HepG2 (cell line): Measurements from ENCODE around the gene AEN. TPM values are rescaled to one million over a fixed set of nuclear protein-coding genes. Genes with fewer than 3 reads are reported as not detected.

Experiments used
- MIER3 ChIP-seq: IDR thresholded peaks from 2 replicates; pipeline ENCODE4 v1.6.1; 2016; ENCODE audit warnings: missing compliant biosample characterization, borderline replicate concordance
- MTA1 ChIP-seq: sonication (generic); formaldehyde crosslinking; IDR thresholded peaks from 2 replicates; pipeline ENCODE4 v1.4.0; 2020; ENCODE audit warnings: missing genetic modification reagents, mild to moderate bottlenecking, borderline replicate concordance
- NFIC ChIP-seq: IDR thresholded peaks from 2 replicates; pipeline ENCODE4 v1.6.1; 2012; ENCODE audit warnings: mild to moderate bottlenecking, low read length, inconsistent platforms
- SOX13 ChIP-seq, 3 experiments: fragments of 450-650 bp in 1 of 3; sonication (generic) in 1 of 3; formaldehyde crosslinking in 1 of 3; IDR thresholded peaks in 2 of 3; conservative IDR thresholded peaks in 1 of 3; 2 replicates each; pipeline versions ENCODE4 v1.5.0 to v1.6.1; 2016 to 2020; ENCODE audit warnings: antibody characterized with exemption in 1 of 3, mild to moderate bottlenecking in 1 of 3, missing compliant biosample characterization in 1 of 3, missing genetic modification reagents in 1 of 3, moderate library complexity in 1 of 3
- ZNF10 ChIP-seq: sonication (generic); formaldehyde crosslinking; IDR thresholded peaks from 2 replicates; pipeline ENCODE4 v1.4.0; 2020; ENCODE audit warnings: mild to moderate bottlenecking, low read depth, missing genetic modification reagents, borderline replicate concordance
- ZNF33B ChIP-seq: sonication (generic); formaldehyde crosslinking; IDR thresholded peaks from 2 replicates; pipeline ENCODE4 v1.5.1; 2020; ENCODE audit warnings: mild to moderate bottlenecking, missing genetic modification reagents
- ZNF501 ChIP-seq: sonication (generic); formaldehyde crosslinking; IDR thresholded peaks from 2 replicates; pipeline ENCODE4 v1.5.1; 2020; ENCODE audit warnings: mild to moderate bottlenecking, moderate library complexity, missing genetic modification reagents
- ZNF570 ChIP-seq: sonication (generic); formaldehyde crosslinking; IDR thresholded peaks from 2 replicates; pipeline ENCODE4 v1.4.0; 2020; ENCODE audit warnings: mild to moderate bottlenecking, missing genetic modification reagents, borderline replicate concordance
- ZNF878 ChIP-seq: sonication (generic); formaldehyde crosslinking; IDR thresholded peaks from 2 replicates; pipeline ENCODE4 v1.8.1; 2023; ENCODE audit warnings: mild to moderate bottlenecking, missing genetic modification reagents, moderate library complexity
- polyA plus RNA-seq, 8 experiments: library from polyadenylated mRNA; depleted of rRNA in 3 of 8; stranded (reverse) in 7 of 8; unstranded in 1 of 8; fragments of >200 nt; fragmentation: Illumina TruSeq in 4 of 8; extraction: Trizol in 4 of 8; gene quantifications; 2 replicates each; pipeline versions ENCODE4 v1.2.1 to v1.2.3, GENCODE V29; 2011 to 2016; ENCODE audit warnings: low read depth in 4 of 8, missing spikeins in 1 of 8, mixed read lengths in 1 of 8; ENCODE audit not compliant: insufficient read depth in 1 of 8
- total RNA-seq, 5 experiments: library from RNA; depleted of rRNA; stranded (reverse); fragments of >200 nt; fragmentation: Illumina TruSeq; extraction: Trizol; gene quantifications; 2 replicates each; pipeline ENCODE4 v1.2.3, GENCODE V29; 2016; ENCODE audit warnings: low read depth in 1 of 5
- TF ChIP-seq, protein P1 (sequence below): sonication (generic); formaldehyde crosslinking; IDR thresholded peaks from 2 replicates; pipeline ENCODE4 v1.8.1; 2023; ENCODE audit warnings: mild to moderate bottlenecking, missing genetic modification reagents
- TF ChIP-seq, protein P2 (sequence below): sonication (generic); formaldehyde crosslinking; IDR thresholded peaks from 2 replicates; pipeline ENCODE4 v1.4.0; 2020; ENCODE audit warnings: missing genetic modification reagents, low read depth, mild to moderate bottlenecking, borderline replicate concordance
- TF ChIP-seq, protein P3 (sequence below): sonication (generic); formaldehyde crosslinking; IDR thresholded peaks from 2 replicates; pipeline ENCODE4 v1.5.0; 2020; ENCODE audit warnings: mild to moderate bottlenecking, missing genetic modification reagents, borderline replicate concordance
- TF ChIP-seq, protein P4 (sequence below): sonication (generic); formaldehyde crosslinking; IDR thresholded peaks from 2 replicates; pipeline ENCODE4 v1.4.0; 2020; ENCODE audit warnings: mild to moderate bottlenecking, missing genetic modification reagents
- TF ChIP-seq, protein P5 (sequence below): sonication (generic); formaldehyde crosslinking; IDR thresholded peaks from 2 replicates; pipeline ENCODE4 v1.4.0; 2020; ENCODE audit warnings: mild to moderate bottlenecking, missing genetic modification reagents

AEN gene
- total and polyA plus RNA-seq, 2 of the 13 experiments (the other 11 are each of a cell fraction or from before 2014, with no cell fraction given), result 51.3 to 118 TPM

DNA sequence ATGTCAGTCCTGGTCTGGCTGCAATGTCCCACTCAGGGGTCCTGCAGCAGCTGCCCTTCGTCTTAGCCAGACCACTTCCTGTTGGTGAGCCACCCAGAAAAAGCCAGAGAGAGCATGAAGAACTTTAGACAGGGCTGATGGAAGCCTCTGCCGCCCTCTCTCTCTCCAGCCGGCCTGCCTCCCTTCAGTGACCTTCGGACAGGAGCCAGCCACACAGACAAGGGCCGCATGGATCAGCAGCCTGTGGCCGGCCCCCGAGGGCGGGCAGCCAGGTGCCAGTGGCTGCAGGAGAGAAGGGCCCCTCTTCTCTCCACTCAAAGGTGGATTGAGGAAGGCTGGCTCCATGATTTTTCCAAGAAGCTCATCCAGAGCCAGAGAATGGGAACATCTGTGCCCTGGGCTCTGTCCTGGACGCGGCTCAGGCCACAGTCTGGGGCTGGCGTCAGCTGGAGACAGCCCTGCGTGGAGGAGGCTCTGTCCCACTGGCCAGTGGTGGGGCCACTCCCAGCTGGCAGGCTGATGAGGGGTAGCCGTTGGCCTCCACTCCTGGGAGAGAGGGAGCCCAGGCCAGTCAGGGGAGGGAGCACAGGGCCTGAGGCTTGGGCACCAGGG is 60.6 kb downstream of the AEN start (continued):
- TF ChIP-seq, protein P1, sequence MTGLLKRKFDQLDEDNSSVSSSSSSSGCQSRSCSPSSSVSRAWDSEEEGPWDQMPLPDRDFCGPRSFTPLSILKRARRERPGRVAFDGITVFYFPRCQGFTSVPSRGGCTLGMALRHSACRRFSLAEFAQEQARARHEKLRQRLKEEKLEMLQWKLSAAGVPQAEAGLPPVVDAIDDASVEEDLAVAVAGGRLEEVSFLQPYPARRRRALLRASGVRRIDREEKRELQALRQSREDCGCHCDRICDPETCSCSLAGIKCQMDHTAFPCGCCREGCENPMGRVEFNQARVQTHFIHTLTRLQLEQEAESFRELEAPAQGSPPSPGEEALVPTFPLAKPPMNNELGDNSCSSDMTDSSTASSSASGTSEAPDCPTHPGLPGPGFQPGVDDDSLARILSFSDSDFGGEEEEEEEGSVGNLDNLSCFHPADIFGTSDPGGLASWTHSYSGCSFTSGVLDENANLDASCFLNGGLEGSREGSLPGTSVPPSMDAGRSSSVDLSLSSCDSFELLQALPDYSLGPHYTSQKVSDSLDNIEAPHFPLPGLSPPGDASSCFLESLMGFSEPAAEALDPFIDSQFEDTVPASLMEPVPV (CRISPR knock-in tag), result peak; percentile 57; the same call in 1 of the 2 replicates
- TF ChIP-seq SOX13 (IDR thresholded peaks at IDR 0.05), result no peak
- 0 out of 4 replicates have a peak, but pooled peaks of 1 of the 2 experiments have one; percentile 6 for TF ChIP-seq SOX13 (CRISPR knock-in tag; conservative IDR thresholded peaks at IDR 0.05 in 1 of 2, IDR thresholded peaks at IDR 0.05 in 1 of 2)
- TF ChIP-seq, protein P2, sequence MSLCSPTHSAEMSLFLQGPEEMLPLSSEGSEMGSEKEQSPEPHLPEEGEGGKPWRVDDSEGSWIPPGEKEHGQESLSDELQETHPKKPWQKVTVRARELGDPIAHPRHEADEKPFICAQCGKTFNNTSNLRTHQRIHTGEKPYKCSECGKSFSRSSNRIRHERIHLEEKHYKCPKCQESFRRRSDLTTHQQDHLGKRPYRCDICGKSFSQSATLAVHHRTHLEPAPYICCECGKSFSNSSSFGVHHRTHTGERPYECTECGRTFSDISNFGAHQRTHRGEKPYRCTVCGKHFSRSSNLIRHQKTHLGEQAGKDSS (CRISPR knock-in tag), result peak; percentile 50; the same call in 1 of the 2 replicates
- no peak for TF ChIP-seq MIER3
- TF ChIP-seq, protein P3, sequence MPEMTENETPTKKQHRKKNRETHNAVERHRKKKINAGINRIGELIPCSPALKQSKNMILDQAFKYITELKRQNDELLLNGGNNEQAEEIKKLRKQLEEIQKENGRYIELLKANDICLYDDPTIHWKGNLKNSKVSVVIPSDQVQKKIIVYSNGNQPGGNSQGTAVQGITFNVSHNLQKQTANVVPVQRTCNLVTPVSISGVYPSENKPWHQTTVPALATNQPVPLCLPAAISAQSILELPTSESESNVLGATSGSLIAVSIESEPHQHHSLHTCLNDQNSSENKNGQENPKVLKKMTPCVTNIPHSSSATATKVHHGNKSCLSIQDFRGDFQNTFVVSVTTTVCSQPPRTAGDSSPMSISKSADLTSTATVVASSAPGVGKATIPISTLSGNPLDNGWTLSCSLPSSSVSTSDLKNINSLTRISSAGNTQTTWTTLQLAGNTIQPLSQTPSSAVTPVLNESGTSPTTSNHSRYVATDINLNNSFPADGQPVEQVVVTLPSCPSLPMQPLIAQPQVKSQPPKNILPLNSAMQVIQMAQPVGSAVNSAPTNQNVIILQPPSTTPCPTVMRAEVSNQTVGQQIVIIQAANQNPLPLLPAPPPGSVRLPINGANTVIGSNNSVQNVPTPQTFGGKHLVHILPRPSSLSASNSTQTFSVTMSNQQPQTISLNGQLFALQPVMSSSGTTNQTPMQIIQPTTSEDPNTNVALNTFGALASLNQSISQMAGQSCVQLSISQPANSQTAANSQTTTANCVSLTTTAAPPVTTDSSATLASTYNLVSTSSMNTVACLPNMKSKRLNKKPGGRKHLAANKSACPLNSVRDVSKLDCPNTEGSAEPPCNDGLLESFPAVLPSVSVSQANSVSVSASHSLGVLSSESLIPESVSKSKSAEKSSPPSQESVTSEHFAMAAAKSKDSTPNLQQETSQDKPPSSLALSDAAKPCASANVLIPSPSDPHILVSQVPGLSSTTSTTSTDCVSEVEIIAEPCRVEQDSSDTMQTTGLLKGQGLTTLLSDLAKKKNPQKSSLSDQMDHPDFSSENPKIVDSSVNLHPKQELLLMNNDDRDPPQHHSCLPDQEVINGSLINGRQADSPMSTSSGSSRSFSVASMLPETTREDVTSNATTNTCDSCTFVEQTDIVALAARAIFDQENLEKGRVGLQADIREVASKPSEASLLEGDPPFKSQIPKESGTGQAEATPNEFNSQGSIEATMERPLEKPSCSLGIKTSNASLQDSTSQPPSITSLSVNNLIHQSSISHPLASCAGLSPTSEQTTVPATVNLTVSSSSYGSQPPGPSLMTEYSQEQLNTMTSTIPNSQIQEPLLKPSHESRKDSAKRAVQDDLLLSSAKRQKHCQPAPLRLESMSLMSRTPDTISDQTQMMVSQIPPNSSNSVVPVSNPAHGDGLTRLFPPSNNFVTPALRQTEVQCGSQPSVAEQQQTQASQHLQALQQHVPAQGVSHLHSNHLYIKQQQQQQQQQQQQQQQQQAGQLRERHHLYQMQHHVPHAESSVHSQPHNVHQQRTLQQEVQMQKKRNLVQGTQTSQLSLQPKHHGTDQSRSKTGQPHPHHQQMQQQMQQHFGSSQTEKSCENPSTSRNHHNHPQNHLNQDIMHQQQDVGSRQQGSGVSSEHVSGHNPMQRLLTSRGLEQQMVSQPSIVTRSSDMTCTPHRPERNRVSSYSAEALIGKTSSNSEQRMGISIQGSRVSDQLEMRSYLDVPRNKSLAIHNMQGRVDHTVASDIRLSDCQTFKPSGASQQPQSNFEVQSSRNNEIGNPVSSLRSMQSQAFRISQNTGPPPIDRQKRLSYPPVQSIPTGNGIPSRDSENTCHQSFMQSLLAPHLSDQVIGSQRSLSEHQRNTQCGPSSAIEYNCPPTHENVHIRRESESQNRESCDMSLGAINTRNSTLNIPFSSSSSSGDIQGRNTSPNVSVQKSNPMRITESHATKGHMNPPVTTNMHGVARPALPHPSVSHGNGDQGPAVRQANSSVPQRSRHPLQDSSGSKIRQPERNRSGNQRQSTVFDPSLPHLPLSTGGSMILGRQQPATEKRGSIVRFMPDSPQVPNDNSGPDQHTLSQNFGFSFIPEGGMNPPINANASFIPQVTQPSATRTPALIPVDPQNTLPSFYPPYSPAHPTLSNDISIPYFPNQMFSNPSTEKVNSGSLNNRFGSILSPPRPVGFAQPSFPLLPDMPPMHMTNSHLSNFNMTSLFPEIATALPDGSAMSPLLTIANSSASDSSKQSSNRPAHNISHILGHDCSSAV (CRISPR knock-in tag), result no peak
- TF ChIP-seq ZNF878 (CRISPR knock-in tag), result no peak
- 0 out of 2 replicates have a peak, but pooled peaks have one; percentile 62 for TF ChIP-seq ZNF33B
- TF ChIP-seq ZNF570, result 0 out of 2 replicates have a peak, but pooled peaks have one; percentile 66
- TF ChIP-seq ZNF501, result peak; percentile 83
- TF ChIP-seq MTA1, result peak; percentile 66; the same call in 1 of the 2 replicates
- TF ChIP-seq, protein P4, sequence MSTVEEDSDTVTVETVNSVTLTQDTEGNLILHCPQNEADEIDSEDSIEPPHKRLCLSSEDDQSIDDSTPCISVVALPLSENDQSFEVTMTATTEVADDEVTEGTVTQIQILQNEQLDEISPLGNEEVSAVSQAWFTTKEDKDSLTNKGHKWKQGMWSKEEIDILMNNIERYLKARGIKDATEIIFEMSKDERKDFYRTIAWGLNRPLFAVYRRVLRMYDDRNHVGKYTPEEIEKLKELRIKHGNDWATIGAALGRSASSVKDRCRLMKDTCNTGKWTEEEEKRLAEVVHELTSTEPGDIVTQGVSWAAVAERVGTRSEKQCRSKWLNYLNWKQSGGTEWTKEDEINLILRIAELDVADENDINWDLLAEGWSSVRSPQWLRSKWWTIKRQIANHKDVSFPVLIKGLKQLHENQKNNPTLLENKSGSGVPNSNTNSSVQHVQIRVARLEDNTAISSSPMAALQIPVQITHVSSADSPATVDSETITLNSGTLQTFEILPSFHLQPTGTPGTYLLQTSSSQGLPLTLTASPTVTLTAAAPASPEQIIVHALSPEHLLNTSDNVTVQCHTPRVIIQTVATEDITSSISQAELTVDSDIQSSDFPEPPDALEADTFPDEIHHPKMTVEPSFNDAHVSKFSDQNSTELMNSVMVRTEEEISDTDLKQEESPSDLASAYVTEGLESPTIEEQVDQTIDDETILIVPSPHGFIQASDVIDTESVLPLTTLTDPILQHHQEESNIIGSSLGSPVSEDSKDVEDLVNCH (CRISPR knock-in tag), result 0 out of 2 replicates have a peak, but pooled peaks have one; percentile 63
- TF ChIP-seq NFIC, result no peak
- TF ChIP-seq, protein P5, sequence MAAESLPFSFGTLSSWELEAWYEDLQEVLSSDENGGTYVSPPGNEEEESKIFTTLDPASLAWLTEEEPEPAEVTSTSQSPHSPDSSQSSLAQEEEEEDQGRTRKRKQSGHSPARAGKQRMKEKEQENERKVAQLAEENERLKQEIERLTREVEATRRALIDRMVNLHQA (CRISPR knock-in tag), result no peak
- no peak for TF ChIP-seq ZNF10 (CRISPR knock-in tag)
